ENCODE data around the gene ZNF862. TPM values are rescaled to one million over a fixed set of nuclear protein-coding genes. Genes with fewer than 3 reads are reported as not detected.

The ZNF862 gene
- total and polyA plus RNA-seq, 2 donors (not counting 1 experiment from before 2014, with no cell fraction given): 24.1 to 33.0 TPM

DNA sequence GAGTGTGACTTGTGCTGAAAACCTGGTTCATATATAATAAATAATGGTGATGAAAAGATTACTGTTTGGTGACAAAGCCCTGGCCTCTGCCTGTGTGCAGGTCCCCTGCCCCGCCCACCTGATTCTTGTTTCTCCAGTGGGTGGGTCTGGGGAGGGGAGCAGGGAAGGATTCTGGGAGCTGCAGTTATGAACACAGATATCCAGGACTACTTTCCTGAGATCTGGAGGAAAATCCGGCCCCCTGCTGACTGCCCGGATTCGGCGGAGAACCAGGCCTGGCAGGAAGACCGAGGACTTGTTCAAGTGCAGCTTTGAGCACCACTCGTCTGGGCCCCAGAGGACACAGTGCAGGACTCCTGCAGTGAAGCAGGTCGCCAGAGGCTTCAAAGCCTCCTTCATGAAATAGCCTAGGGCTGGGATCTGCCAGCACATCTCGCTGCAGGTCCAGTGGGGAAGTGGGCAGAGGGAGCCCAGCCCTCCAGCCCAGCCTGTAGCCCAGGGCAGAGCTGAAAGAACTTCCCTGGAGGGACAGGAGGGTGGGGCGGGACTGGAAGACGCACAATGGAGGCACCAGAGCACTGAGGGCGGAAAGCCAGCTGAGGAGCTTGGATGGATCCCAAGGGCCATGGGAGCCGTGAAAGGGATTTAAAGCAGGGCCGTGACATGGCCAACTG lies 42.6 kb downstream of the ZNF862 start:
- ATAC-seq (ENCODE audit: low read depth): no peak
- no peaks in the 10 kb centered on the region for H3K9me3 Mint-ChIP-seq (ENCODE audit: insufficient read depth)
- H3K27me3 ChIP-seq (replicated peaks in 1 of 4; ENCODE audit: control extremely low read depth in 1 of 4, control insufficient read depth in 3 of 4, insufficient read depth in 4 of 4, low read length in 3 of 4): no peaks in the 10 kb centered on the region
- H3K36me3 ChIP-seq (replicated peaks in 1 of 2; ENCODE audit: control extremely low read depth in 1 of 2, control insufficient read depth in 1 of 2, extremely low read depth in 1 of 2, insufficient read depth in 2 of 2, low read length in 1 of 2): peaks cover 0 to 10% of the 10 kb centered on the region in 2 experiments
- no peak for TF ChIP-seq EZH2 (IDR thresholded peaks at IDR 0.05; ENCODE audit: borderline replicate concordance, insufficient read depth, low read depth, low read length, poor library complexity, severe bottlenecking)
- TF ChIP-seq, protein P1, sequence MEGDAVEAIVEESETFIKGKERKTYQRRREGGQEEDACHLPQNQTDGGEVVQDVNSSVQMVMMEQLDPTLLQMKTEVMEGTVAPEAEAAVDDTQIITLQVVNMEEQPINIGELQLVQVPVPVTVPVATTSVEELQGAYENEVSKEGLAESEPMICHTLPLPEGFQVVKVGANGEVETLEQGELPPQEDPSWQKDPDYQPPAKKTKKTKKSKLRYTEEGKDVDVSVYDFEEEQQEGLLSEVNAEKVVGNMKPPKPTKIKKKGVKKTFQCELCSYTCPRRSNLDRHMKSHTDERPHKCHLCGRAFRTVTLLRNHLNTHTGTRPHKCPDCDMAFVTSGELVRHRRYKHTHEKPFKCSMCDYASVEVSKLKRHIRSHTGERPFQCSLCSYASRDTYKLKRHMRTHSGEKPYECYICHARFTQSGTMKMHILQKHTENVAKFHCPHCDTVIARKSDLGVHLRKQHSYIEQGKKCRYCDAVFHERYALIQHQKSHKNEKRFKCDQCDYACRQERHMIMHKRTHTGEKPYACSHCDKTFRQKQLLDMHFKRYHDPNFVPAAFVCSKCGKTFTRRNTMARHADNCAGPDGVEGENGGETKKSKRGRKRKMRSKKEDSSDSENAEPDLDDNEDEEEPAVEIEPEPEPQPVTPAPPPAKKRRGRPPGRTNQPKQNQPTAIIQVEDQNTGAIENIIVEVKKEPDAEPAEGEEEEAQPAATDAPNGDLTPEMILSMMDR (IDR thresholded peaks at IDR 0.05): no peak
- peak; percentile 1 for DNase-seq
- no peak overlapping the region for H3K4me2 ChIP-seq (replicated peaks; ENCODE audit: low read depth, low read length, poor library complexity, severe bottlenecking)
- no peak overlapping the region for H3K9ac ChIP-seq (ENCODE audit: low read length)
- intact Hi-C loops (cut with micrococcal nuclease): loop anchor here (10.0 kb wide), 1 partner anchor 394 kb away; no protein-coding TSS in a partner anchor
- POLR2A ChIA-PET: no interaction called here
- no peak overlapping the region for H2AFZ ChIP-seq (ENCODE audit: insufficient read depth, low read depth, low read length, poor library complexity, severe bottlenecking)
- no peaks in the 10 kb centered on the region for H4K20me1 ChIP-seq (ENCODE audit: control insufficient read depth, insufficient read depth, low read length, poor library complexity, severe bottlenecking)
- 96% methylated on average over 14 of the region's 14 CpGs for whole genome bisulfite sequencing (ENCODE audit: insufficient coverage)
- H3K9me3 ChIP-seq (ENCODE audit: control extremely low read depth in 1 of 3, control insufficient read depth in 2 of 3, insufficient read depth in 1 of 3, low read length in 2 of 3): no peaks in the 10 kb centered on the region
- no peak overlapping the region for H3K27ac ChIP-seq (ENCODE audit: low read length in 2 of 2)
- no peak overlapping the region for H3K4me3 ChIP-seq (ENCODE audit: control extremely low read depth in 1 of 5, extremely low read depth in 1 of 5, insufficient read depth in 1 of 5, low read depth in 2 of 5, low read length in 4 of 5)
- H3K4me1 ChIP-seq (ENCODE audit: control insufficient read depth in 2 of 2, insufficient read depth in 2 of 2, low read length in 2 of 2): peaks cover 4 to 9% of the 10 kb centered on the region in 2 donors
- no peak overlapping the region for H3K4me3 Mint-ChIP-seq
- H3K79me2 ChIP-seq (ENCODE audit: control insufficient read depth, insufficient read depth, low read length): peaks cover under 1% of the 10 kb centered on the region
- H3K4me1 Mint-ChIP-seq: peaks cover 5% of the 10 kb centered on the region
- no peaks in the 10 kb centered on the region for H3K27me3 Mint-ChIP-seq
- no peak overlapping the region for H3K27ac Mint-ChIP-seq
- CTCF ChIA-PET: no interaction called here
